Left ventricle myocardium inferior (tissue), 1 donor: ENCODE data around the gene SRBD1. TPM values are rescaled to one million over a fixed set of nuclear protein-coding genes. Genes with fewer than 3 reads are reported as not detected.

Experiments used
- DNase-seq: peaks from one replicate; pipeline ENCODE4 v3.0.0-alpha.2; 2020
- H3K27ac ChIP-seq: fragments of 200-600 bp; replicated peaks from 2 replicates; pipeline ENCODE4 v1.8.0; 2021
- H3K27me3 ChIP-seq: fragments of 200-600 bp; 2 replicates; pipeline ENCODE4 v1.8.0; 2021; ENCODE audit warnings: low read depth
- H3K36me3 ChIP-seq: fragments of 200-600 bp; 2 replicates; pipeline ENCODE4 v1.8.0; 2021
- H3K4me1 ChIP-seq: fragments of 200-600 bp; 2 replicates; pipeline ENCODE4 v1.8.0; 2021
- H3K4me3 ChIP-seq: fragments of 200-600 bp; 2 replicates; pipeline ENCODE4 v1.8.0; 2021; ENCODE audit warnings: mild to moderate bottlenecking, moderate library complexity
- H3K9me3 ChIP-seq: fragments of 200-600 bp; replicated peaks from 2 replicates; pipeline ENCODE4 v1.8.0; 2021
- intact Hi-C: fragments of 100-400 bp; cut with micrococcal nuclease; formaldehyde crosslinking; loops from one replicate; pipeline ENCODE4 v1.11.0; 2022
- total RNA-seq: library from RNA; stranded (reverse); fragmentation: NEBNext Ultra II Directional; extraction: Animal tissue kit (Norgen Biotek cat#: 25700); gene quantifications from one replicate; pipeline ENCODE4 v1.2.1, GENCODE V29; 2021
- TF ChIP-seq, protein P1 (sequence below): fragments of 200-600 bp; IDR thresholded peaks from 2 replicates; pipeline ENCODE4 v1.8.0; 2021; ENCODE audit warnings: antibody characterized with exemption, mild to moderate bottlenecking, borderline replicate concordance
- donor health status: DM: no; HTN: yes; CAD: no; lungs with severe emphysema.

SRBD1 gene
- total RNA-seq, 1 donor from 2014 or later = 11.8 TPM

- H3K4me3 ChIP-seq = no peak overlapping the region
- TF ChIP-seq, protein P1, sequence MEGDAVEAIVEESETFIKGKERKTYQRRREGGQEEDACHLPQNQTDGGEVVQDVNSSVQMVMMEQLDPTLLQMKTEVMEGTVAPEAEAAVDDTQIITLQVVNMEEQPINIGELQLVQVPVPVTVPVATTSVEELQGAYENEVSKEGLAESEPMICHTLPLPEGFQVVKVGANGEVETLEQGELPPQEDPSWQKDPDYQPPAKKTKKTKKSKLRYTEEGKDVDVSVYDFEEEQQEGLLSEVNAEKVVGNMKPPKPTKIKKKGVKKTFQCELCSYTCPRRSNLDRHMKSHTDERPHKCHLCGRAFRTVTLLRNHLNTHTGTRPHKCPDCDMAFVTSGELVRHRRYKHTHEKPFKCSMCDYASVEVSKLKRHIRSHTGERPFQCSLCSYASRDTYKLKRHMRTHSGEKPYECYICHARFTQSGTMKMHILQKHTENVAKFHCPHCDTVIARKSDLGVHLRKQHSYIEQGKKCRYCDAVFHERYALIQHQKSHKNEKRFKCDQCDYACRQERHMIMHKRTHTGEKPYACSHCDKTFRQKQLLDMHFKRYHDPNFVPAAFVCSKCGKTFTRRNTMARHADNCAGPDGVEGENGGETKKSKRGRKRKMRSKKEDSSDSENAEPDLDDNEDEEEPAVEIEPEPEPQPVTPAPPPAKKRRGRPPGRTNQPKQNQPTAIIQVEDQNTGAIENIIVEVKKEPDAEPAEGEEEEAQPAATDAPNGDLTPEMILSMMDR = no peak
- H3K4me1 ChIP-seq = no peaks in the 10 kb centered on the region
- H3K9me3 ChIP-seq = peaks cover 5% of the 10 kb centered on the region
- no peak overlapping the region for H3K27ac ChIP-seq
- intact Hi-C loops = no loop called here
- H3K27me3 ChIP-seq = no peaks in the 10 kb centered on the region
- DNase-seq = no peak
- H3K36me3 ChIP-seq = peaks cover 11% of the 10 kb centered on the region
Measured at GRCh38 chr2:45524016-45524415, 87.1 kb downstream of the SRBD1 start.

GRCh38 chr2:45518546-45518945 is 92.5 kb downstream of the SRBD1 start:
- TF ChIP-seq, protein P1 = no peak
- intact Hi-C loops = no loop called here
- Histone ChIP-seq H3K4me3 (no peak overlapping the region), H3K4me1 (no peaks in the 10 kb centered on the region), H3K27ac (no peak overlapping the region), H3K36me3 (no peaks in the 10 kb centered on the region), H3K9me3 (no peaks in the 10 kb centered on the region), H3K27me3 (no peaks in the 10 kb centered on the region)
- DNase-seq = no peak

- peaks cover 3% of the 10 kb centered on the region for H3K4me1 ChIP-seq
- H3K27ac ChIP-seq = no peak overlapping the region
- H3K36me3 ChIP-seq = no peaks in the 10 kb centered on the region
- H3K4me3 ChIP-seq = no peak overlapping the region
- intact Hi-C loops = no loop called here
- no peaks in the 10 kb centered on the region for H3K9me3 ChIP-seq
- TF ChIP-seq, protein P1 = no peak
- H3K27me3 ChIP-seq = no peaks in the 10 kb centered on the region
- DNase-seq = no peak
Measured at GRCh38 chr2:45510701-45511420, 100.2 kb downstream of the SRBD1 start.

DNA sequence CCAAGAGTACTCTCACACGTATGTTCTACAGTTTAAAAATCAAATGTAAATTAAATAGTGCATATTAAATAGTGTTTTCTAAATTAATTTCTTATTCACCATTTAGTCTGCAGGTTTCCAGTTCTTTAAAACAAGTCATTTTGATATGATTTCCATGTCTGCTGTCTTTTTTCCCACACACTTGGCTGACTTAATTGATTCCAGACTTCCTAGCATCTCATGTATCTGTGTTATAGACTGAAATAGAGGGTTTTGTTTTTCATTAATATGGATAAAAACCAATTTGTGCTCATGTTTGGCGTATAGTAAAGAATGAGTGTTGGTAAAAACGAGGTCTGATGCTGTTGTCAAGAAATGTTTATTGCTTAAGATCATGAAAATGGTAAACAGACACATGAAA is 104.3 kb downstream of the SRBD1 start:
- Histone ChIP-seq H3K27ac (no peak overlapping the region), H3K4me3 (no peak overlapping the region), H3K27me3 (no peaks in the 10 kb centered on the region), H3K4me1 (peaks cover 8% of the 10 kb centered on the region), H3K36me3 (no peaks in the 10 kb centered on the region), H3K9me3 (peaks cover 2% of the 10 kb centered on the region)
- TF ChIP-seq, protein P1 = no peak
- intact Hi-C loops = no loop called here
- no peak for DNase-seq

DNA sequence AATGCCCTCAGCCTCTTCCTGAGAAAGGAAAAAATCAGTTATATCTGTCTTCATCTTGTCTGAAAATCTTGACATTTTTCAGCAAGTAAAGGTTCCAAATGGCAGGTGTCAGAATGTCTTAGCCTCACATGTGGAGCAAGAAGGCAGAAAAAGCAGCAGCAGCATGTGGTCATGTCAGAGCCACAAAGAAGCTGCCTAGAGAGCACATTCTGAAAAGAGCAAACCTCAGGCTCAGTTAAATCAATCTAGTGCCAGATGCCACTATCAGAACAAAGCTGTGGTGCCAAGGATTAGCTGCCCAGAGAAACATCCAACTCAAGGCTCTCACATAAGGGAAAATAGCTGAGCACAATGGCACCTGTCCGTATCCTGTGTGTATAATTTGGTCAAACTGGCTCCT is 105.9 kb downstream of the SRBD1 start:
- Histone ChIP-seq H3K36me3 (no peaks in the 10 kb centered on the region), H3K4me3 (no peak overlapping the region), H3K27ac (no peak overlapping the region), H3K9me3 (peaks cover 13% of the 10 kb centered on the region), H3K27me3 (no peaks in the 10 kb centered on the region), H3K4me1 (peaks cover 8% of the 10 kb centered on the region)
- TF ChIP-seq, protein P1 = no peak
- no peak for DNase-seq
- intact Hi-C loops = no loop called here
